Subcutaneous abdominal adipose tissue (tissue), 5 donors: Measurements from ENCODE around the gene SCFD2.
A peak's percentile ranks its signal among the peaks of the same experiment; 100 is the strongest.

Experiments
- H3K27ac ChIP-seq: one replicate; pipeline ENCODE4 v1.7.0; 2013; ENCODE audit warnings: low read depth, mild to moderate bottlenecking, inconsistent platforms, low read length, moderate library complexity
- H3K27me3 ChIP-seq, 5 donors: one replicate each; pipeline ENCODE4 v1.7.0; 2013; ENCODE audit warnings: low read length in 5 of 5, inconsistent platforms in 1 of 5; ENCODE audit not compliant: control insufficient read depth in 5 of 5, insufficient read depth in 4 of 5
- H3K36me3 ChIP-seq, 5 donors: one replicate each; pipeline ENCODE4 v1.7.0; 2013; ENCODE audit warnings: low read length in 5 of 5; ENCODE audit not compliant: control insufficient read depth in 5 of 5, insufficient read depth in 5 of 5
- H3K4me1 ChIP-seq, 5 donors: one replicate each; pipeline ENCODE4 v1.7.0; 2013; ENCODE audit warnings: low read length in 5 of 5, mild to moderate bottlenecking in 3 of 5, moderate library complexity in 1 of 5; ENCODE audit not compliant: control insufficient read depth in 5 of 5, insufficient read depth in 5 of 5
- H3K4me3 ChIP-seq, 5 donors: one replicate each; pipeline ENCODE4 v1.7.0; 2013; ENCODE audit warnings: low read length in 5 of 5, low read depth in 1 of 5
- H3K9ac ChIP-seq, 5 donors: one replicate each; pipeline ENCODE4 v1.7.0; 2013; ENCODE audit warnings: low read length in 5 of 5, mild to moderate bottlenecking in 4 of 5, moderate library complexity in 3 of 5
- H3K9me3 ChIP-seq, 5 donors: one replicate each; pipeline ENCODE4 v1.7.0; 2013; ENCODE audit warnings: low read length in 5 of 5; ENCODE audit not compliant: control insufficient read depth in 5 of 5
- donor health status: healthy.
- donor health status: healthy.
- donor health status: healthy.
- donor health status: healthy.
- donor health status: healthy.

The SCFD2 gene

DNA sequence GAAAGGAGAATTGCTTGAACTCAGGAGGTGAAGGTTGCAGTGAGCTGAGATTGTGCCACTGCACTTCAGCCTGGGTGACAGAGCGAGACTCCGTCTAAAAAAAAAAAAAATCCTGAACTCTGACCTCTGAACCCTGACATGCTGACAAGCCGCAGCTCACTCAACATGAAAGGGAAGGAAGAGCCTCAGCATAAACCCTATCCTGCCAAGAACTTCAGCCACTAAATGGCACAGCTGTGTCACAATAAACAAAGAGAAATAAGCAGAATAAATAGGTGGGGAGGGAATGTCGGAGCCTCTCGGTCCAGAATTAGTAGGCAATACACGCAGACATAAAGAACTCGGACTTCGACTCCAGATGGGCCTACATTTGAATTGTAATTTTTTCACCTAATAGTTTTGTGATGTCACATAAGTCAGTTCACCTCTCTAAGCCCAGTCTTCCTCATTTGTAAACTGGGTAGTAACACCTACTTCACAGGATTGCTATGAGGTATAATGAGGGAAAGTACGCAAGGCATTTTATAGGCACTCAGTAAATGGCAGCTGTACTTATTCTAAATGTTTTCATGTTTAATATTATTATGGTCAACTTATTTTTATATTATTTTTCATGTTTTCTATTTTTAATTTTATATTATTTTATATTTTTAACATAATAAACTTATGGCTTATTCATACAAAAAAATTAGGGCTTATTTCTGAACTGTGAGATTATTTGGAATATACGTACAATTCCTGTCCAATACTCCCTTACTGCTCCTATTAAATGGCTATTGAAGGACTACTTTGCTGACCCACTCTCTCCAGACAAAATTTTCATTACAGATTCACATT, 243.4 kb downstream of the SCFD2 start:
- Histone ChIP-seq H3K4me1 (peaks cover 0 to 30% (median 15%) of the 10 kb centered on the region in 5 donors), H3K27ac (no peak overlapping the region), H3K9ac (no peak overlapping the region), H3K4me3 (no peak overlapping the region), H3K27me3 (no peaks in the 10 kb centered on the region), H3K9me3 (no peaks in the 10 kb centered on the region), H3K36me3 (no peaks in the 10 kb centered on the region)

DNA sequence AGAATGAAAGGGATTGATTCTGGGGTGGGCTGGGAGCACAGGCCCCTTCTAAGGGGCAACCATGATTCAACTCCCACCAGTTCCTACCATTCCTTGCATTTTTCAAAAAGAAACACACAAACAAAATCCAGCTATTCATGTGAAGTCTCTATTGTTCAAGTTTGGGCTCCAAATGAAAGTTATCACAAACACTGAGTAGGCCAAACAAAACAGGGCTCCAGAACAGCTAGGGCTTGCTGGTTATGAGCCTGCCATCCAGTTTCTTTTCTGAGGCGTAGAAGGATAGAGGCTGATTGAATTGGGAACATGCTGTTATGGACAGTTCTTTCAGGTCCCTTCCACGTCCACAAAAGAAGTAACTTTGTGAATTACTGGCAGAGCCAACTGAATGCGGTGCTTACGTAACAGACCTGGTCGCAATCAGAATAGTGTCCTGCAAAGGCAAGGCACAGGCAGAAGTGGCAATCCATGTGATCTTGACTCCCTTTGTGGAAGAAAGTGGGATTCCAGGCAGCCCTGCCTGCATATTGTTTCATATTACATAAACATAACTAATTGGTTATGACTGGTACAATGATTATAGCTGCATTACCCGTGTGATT, 244.5 kb downstream of the SCFD2 start:
- Histone ChIP-seq H3K27ac (peak overlapping the region; percentile 34), H3K4me1 (peaks cover 0 to 28% (median 12%) of the 10 kb centered on the region in 5 donors), H3K9ac (peak overlapping the region in 1 of 5 donors; percentile 18), H3K36me3 (no peaks in the 10 kb centered on the region), H3K9me3 (no peaks in the 10 kb centered on the region), H3K4me3 (no peak overlapping the region), H3K27me3 (no peaks in the 10 kb centered on the region)

GRCh38 chr4:53120778-53121177, 245.1 kb downstream of the SCFD2 start:
- peak overlapping the region; percentile 34 for H3K27ac ChIP-seq

GRCh38 chr4:53119680-53120079, 246.2 kb downstream of the SCFD2 start:
- peak overlapping the region in 1 of 5 donors; percentile 14 for H3K9ac ChIP-seq
- H3K36me3 ChIP-seq = peaks cover 0 to 3% (median 0%) of the 10 kb centered on the region in 5 donors
- H3K4me1 ChIP-seq = peaks cover 0 to 28% (median 12%) of the 10 kb centered on the region in 5 donors
- no peak overlapping the region for H3K4me3 ChIP-seq
- no peaks in the 10 kb centered on the region for H3K9me3 ChIP-seq
- H3K27me3 ChIP-seq = no peaks in the 10 kb centered on the region
- H3K27ac ChIP-seq = no peak overlapping the region

More at GRCh38 chr4:53120778-53121177, 245.1 kb downstream of the SCFD2 start:
- Histone ChIP-seq H3K9ac (peak overlapping the region in 1 of 5 donors; percentile 18), H3K27me3 (no peaks in the 10 kb centered on the region), H3K36me3 (no peaks in the 10 kb centered on the region), H3K9me3 (no peaks in the 10 kb centered on the region), H3K4me1 (peaks cover 0 to 28% (median 12%) of the 10 kb centered on the region in 5 donors), H3K4me3 (no peak overlapping the region)

DNA sequence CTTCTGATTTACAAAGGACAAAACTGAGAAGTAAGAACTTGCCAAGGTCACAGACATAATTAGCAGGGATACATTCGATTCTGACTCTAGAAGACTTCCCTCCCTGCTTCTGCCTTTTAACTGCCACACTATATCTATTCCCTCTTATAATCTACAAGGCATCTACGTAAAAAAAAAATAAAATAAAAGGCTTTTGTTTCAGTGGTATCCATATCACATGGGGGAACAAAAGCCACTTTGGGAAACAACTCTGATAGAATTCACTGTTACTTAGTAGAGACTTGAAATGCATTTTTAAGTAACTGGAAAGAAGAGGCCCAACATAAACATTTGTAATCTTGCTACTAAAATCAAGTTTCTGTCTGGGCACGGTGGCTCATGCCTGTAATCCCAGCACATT, 247.2 kb downstream of the SCFD2 start:
- Histone ChIP-seq H3K4me3 (no peak overlapping the region), H3K9ac (no peak overlapping the region), H3K4me1 (peaks cover 2 to 28% (median 19%) of the 10 kb centered on the region in 5 donors), H3K27ac (no peak overlapping the region), H3K36me3 (peaks cover 0 to 3% (median 0%) of the 10 kb centered on the region in 5 donors), H3K27me3 (no peaks in the 10 kb centered on the region), H3K9me3 (no peaks in the 10 kb centered on the region)

DNA sequence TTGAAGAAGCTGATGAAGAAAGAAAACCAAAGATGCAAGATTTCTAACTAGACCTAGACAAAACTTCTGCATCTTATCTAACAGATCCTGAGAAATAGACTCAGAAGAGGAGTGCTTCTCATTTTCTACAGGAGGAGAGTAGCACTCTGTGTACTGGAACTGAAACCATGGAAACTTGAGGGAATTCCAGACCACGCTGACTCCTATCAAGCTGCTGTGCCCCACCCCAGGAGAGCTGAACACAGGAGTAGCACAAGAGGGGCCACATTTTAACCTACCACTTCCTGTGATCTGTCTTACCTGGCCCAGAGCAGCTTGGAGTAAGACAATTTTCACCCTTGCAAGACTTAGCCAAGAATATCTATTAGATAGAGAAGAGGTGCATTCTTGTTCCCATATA, 248.9 kb downstream of the SCFD2 start:
- no peak overlapping the region for H3K27ac ChIP-seq
- peaks cover 2 to 24% (median 19%) of the 10 kb centered on the region in 5 donors for H3K4me1 ChIP-seq

GRCh38 chr4:53113431-53114225, 252.2 kb downstream of the SCFD2 start:
- Histone ChIP-seq H3K4me1 (peaks cover 0 to 8% (median 6%) of the 10 kb centered on the region in 5 donors), H3K4me3 (no peak overlapping the region), H3K9ac (no peak overlapping the region), H3K27me3 (no peaks in the 10 kb centered on the region), H3K27ac (no peak overlapping the region), H3K9me3 (peaks cover 0 to 3% (median 0%) of the 10 kb centered on the region in 5 donors), H3K36me3 (peaks cover 0 to 3% (median 0%) of the 10 kb centered on the region in 5 donors)

More for the DNA sequence above, 248.9 kb downstream of the SCFD2 start:
- Histone ChIP-seq H3K9ac (no peak overlapping the region), H3K4me3 (no peak overlapping the region), H3K36me3 (peaks cover 0 to 3% (median 0%) of the 10 kb centered on the region in 5 donors), H3K27me3 (no peaks in the 10 kb centered on the region), H3K9me3 (no peaks in the 10 kb centered on the region)

GRCh38 chr4:53105313-53105712, 260.5 kb downstream of the SCFD2 start:
- Histone ChIP-seq H3K4me1 (peaks cover 0 to 5% (median 3%) of the 10 kb centered on the region in 5 donors), H3K27ac (no peak overlapping the region), H3K9ac (no peak overlapping the region), H3K36me3 (no peaks in the 10 kb centered on the region), H3K27me3 (no peaks in the 10 kb centered on the region), H3K9me3 (peaks cover 0 to 3% (median 0%) of the 10 kb centered on the region in 5 donors), H3K4me3 (no peak overlapping the region)

DNA sequence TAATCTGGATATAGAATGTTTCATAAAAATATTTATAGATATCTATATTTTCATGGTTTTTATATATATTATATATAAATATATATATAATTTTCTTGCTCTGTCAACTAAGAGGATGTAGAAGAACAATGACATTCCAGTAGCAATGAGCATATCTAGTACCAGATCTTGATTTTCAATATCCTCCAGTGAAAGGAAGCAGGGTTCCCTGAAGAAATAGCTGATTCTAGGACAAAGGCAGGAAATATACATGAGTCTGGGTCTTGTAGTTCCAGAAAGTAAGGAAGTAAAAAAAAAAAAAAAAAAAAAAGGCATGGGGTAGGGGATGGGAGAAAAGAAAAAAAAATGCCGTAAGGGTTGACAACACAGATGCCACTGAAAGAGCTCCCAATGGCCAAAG, 262.4 kb downstream of the SCFD2 start:
- Histone ChIP-seq H3K9me3 (no peaks in the 10 kb centered on the region), H3K4me3 (no peak overlapping the region), H3K27me3 (no peaks in the 10 kb centered on the region), H3K9ac (no peak overlapping the region), H3K4me1 (peaks cover 0 to 5% (median 3%) of the 10 kb centered on the region in 5 donors), H3K27ac (no peak overlapping the region), H3K36me3 (no peaks in the 10 kb centered on the region)
